ENCODE measurements around the gene SLC35E1.

SLC35E1 gene

DNA sequence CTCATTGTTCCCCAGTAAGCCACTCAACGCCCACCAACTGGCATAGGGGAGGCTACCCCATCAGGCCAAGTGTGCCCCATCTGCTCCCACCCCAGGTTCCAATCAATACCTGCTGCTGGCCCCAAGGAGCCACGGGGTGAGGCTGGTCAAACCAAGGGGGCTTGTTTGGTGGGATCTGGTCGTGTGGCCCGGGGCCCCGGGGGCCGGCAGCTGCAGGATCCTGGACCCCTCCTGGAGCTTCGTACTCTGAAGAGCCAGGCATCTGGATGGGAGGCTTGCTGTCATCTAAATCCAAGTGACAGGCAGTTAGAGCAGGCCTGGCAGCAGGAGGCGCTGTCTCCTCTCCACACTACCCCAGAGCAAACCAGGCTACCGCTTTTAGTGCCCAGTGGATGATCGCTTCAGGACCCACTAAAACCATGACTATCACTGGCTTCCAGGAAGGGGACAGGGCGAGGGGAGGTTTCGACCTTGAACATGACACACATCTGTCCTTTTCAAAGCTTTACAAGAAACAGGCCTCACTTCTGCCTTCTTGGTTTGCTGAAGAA, 44.2 kb downstream of the SLC35E1 start:
- peaks cover 100% of the 10 kb centered on the region for H3K36me3 ChIP-seq (ENCODE audit: insufficient read depth, low read length)
- H3K27ac ChIP-seq (ENCODE audit: low read depth, low read length), result no peak overlapping the region
- 90% methylated on average over 12 of the region's 12 CpGs for WGBS
- H3K4me3 ChIP-seq (ENCODE audit: low read length), result no peak overlapping the region
- H3K27me3 ChIP-seq (ENCODE audit: insufficient read depth, low read length), result no peaks in the 10 kb centered on the region
- no peaks in the 10 kb centered on the region for H3K9me3 ChIP-seq (ENCODE audit: insufficient read depth, low read depth, low read length)
- no peaks in the 10 kb centered on the region for H3K4me1 ChIP-seq (ENCODE audit: insufficient read depth, low read length)
- H3K9ac ChIP-seq (ENCODE audit: low read depth, low read length), result no peak overlapping the region

DNA sequence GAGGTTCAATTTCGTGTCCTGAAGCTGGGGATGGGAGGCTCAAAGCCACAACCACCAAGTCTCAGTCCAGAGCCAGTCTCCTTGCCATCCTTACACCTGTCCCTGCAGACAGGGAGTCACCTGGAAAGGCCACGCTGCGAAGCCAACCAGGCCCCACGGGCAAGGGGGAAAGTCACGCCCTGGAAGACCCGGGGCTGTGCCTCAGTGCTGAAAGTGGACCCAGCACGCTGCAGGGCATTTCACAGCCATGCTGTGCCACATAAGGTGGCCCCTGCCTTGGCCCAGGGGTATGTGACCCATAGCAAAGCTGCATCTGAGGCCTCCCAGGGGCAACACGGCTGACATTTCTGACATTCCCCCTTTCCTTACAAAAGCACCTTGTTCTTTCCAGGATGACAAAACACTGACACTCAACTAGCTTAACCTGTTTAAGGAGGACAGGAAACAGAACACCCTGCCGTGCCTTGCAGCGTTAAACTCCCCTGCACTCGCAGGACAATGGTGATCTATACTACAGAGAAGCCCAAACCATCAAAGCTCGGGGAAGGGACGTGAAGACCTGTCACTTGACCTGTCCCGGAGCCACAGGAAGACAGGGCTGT, 44.8 kb downstream of the SLC35E1 start:
- no peaks in the 10 kb centered on the region for H3K27me3 ChIP-seq (ENCODE audit: insufficient read depth, low read length)
- no peaks in the 10 kb centered on the region for H3K9me3 ChIP-seq (ENCODE audit: insufficient read depth, low read depth, low read length)
- H3K4me3 ChIP-seq (ENCODE audit: low read length), result no peak overlapping the region
- 87% methylated on average over 14 of the region's 14 CpGs for WGBS
- H3K36me3 ChIP-seq (ENCODE audit: insufficient read depth, low read length), result peaks cover 100% of the 10 kb centered on the region
- H3K9ac ChIP-seq (ENCODE audit: low read depth, low read length), result no peak overlapping the region
- no peaks in the 10 kb centered on the region for H3K4me1 ChIP-seq (ENCODE audit: insufficient read depth, low read length)
- H3K27ac ChIP-seq (ENCODE audit: low read depth, low read length), result no peak overlapping the region

- Histone ChIP-seq H3K27ac (ENCODE audit: low read depth, low read length) (no peak overlapping the region), H3K9ac (ENCODE audit: low read depth, low read length) (no peak overlapping the region), H3K9me3 (ENCODE audit: insufficient read depth, low read depth, low read length) (no peaks in the 10 kb centered on the region), H3K4me3 (ENCODE audit: low read length) (no peak overlapping the region), H3K27me3 (ENCODE audit: insufficient read depth, low read length) (no peaks in the 10 kb centered on the region), H3K4me1 (ENCODE audit: insufficient read depth, low read length) (no peaks in the 10 kb centered on the region), H3K36me3 (ENCODE audit: insufficient read depth, low read length) (peaks cover 96% of the 10 kb centered on the region)
- 97% methylated on average over 29 of the region's 29 CpGs for WGBS
These were observed 46.3 kb downstream of the SLC35E1 start for GRCh38 chr19:16525751-16526481.

DNA sequence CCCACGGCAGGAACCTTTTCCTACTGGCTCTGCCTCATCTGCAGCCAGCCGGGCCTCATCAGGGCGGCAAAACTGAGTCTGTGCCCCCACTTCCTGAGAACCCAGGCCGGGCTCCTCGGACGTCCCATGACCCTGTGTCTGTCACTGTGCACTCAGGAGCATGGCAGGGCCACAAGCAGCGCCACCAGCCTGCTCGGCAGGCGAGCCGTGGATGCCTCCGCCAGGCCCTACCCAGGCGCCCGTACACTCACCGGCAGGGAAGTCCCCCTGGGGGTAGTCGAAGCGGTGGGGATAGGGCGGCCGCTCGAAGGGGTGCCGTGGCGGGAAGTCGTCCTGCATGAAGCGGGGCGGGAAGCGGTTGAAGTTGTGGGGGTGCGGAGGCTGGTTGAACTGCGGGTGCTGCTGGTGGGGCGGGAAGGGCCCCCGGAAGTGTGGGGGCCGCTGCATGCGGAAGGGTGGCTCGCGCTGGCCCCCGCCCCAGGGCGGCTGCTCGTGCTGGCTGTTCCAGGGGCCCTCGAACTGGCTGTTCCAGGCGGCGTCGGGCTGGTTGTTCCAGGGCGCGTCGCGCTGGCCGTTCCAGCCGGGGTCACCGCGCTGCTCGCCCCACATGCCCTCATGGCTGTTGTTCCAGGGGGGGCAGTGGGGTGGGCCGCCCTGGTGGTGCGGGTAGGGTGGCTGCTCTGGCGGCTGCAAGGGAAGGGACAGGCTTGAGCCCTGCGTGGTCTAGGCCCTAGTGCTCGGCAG, 47.1 kb downstream of the SLC35E1 start:
- no peak overlapping the region for H3K4me3 ChIP-seq (ENCODE audit: low read length)
- no peak overlapping the region for H3K27ac ChIP-seq (ENCODE audit: low read depth, low read length)
- peaks cover 96% of the 10 kb centered on the region for H3K36me3 ChIP-seq (ENCODE audit: insufficient read depth, low read length)
- H3K9me3 ChIP-seq (ENCODE audit: insufficient read depth, low read depth, low read length), result no peaks in the 10 kb centered on the region
- H3K9ac ChIP-seq (ENCODE audit: low read depth, low read length), result no peak overlapping the region
- H3K4me1 ChIP-seq (ENCODE audit: insufficient read depth, low read length), result no peaks in the 10 kb centered on the region
- no peaks in the 10 kb centered on the region for H3K27me3 ChIP-seq (ENCODE audit: insufficient read depth, low read length)
- WGBS, result 96% methylated on average over 54 of the region's 54 CpGs

- Histone ChIP-seq H3K4me1 (ENCODE audit: insufficient read depth, low read length) (no peaks in the 10 kb centered on the region), H3K9ac (ENCODE audit: low read depth, low read length) (no peak overlapping the region), H3K9me3 (ENCODE audit: insufficient read depth, low read depth, low read length) (no peaks in the 10 kb centered on the region), H3K27ac (ENCODE audit: low read depth, low read length) (no peak overlapping the region), H3K4me3 (ENCODE audit: low read length) (no peak overlapping the region), H3K36me3 (ENCODE audit: insufficient read depth, low read length) (peaks cover 96% of the 10 kb centered on the region), H3K27me3 (ENCODE audit: insufficient read depth, low read length) (no peaks in the 10 kb centered on the region)
- 97% methylated on average over 25 of the region's 25 CpGs for WGBS
These were observed 49.4 kb downstream of the SLC35E1 start for GRCh38 chr19:16522559-16523377.

GRCh38 chr19:16521715-16522289, 50.4 kb downstream of the SLC35E1 start:
- H3K36me3 ChIP-seq (ENCODE audit: insufficient read depth, low read length), result peaks cover 96% of the 10 kb centered on the region
- H3K9me3 ChIP-seq (ENCODE audit: insufficient read depth, low read depth, low read length), result no peaks in the 10 kb centered on the region
- WGBS, result 96% methylated on average over 10 of the region's 10 CpGs
- H3K9ac ChIP-seq (ENCODE audit: low read depth, low read length), result no peak overlapping the region
- no peaks in the 10 kb centered on the region for H3K4me1 ChIP-seq (ENCODE audit: insufficient read depth, low read length)
- H3K27me3 ChIP-seq (ENCODE audit: insufficient read depth, low read length), result no peaks in the 10 kb centered on the region
- H3K4me3 ChIP-seq (ENCODE audit: low read length), result no peak overlapping the region
- H3K27ac ChIP-seq (ENCODE audit: low read depth, low read length), result no peak overlapping the region

- no peak overlapping the region for H3K9ac ChIP-seq (ENCODE audit: low read depth, low read length)
- no peaks in the 10 kb centered on the region for H3K27me3 ChIP-seq (ENCODE audit: insufficient read depth, low read length)
- H3K27ac ChIP-seq (ENCODE audit: low read depth, low read length), result no peak overlapping the region
- H3K9me3 ChIP-seq (ENCODE audit: insufficient read depth, low read depth, low read length), result no peaks in the 10 kb centered on the region
- 96% methylated on average over 18 of the region's 18 CpGs for WGBS
- peaks cover 95% of the 10 kb centered on the region for H3K36me3 ChIP-seq (ENCODE audit: insufficient read depth, low read length)
- H3K4me3 ChIP-seq (ENCODE audit: low read length), result no peak overlapping the region
- H3K4me1 ChIP-seq (ENCODE audit: insufficient read depth, low read length), result no peaks in the 10 kb centered on the region
These were observed 51.1 kb downstream of the SLC35E1 start for GRCh38 chr19:16520986-16521624.

DNA sequence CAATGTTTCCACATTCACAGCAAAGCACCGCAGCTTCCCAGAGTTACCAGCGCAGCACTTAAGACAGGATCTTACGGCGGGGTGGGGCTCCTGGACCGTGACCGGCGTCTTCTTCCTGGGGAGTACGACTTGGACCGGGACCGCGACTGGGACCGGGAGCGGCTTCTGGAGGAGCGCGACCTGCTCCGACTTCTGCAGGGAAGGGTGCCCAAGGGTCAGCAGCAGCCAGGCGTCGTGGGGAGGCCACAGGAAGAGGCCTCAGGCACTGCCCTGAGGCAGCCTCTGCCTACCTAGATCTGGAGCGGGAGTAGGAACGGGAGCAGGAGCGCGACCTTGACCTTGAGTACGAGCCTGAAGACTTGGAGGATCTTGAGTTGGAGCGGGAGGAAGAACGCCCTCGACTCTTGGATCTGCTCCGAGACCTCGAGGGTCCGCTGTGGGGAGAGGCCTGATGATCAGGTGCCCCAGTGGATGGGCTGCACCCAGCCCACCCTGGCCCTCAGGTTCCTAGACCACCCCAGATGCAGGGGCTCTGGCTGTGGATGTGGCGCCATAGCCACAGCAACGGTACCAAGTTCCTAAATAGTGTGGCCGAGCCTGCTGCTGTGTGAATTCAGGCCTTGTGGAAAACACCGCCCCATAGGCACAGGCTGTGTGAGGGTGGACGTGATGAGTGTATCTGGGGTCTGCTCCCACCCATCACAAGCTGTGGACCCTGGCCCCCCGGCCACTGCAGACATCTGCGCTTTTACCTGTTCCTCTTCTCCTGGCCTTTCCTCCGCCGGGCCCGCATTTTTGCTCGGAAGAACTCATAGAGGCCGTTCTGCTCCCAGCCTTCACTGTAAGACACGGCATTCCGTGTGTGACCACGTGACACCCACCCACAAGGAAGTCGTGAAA, 51.9 kb downstream of the SLC35E1 start:
- peaks cover 87% of the 10 kb centered on the region for H3K36me3 ChIP-seq (ENCODE audit: insufficient read depth, low read length)
- 95% methylated on average over 45 of the region's 45 CpGs for WGBS

GRCh38 chr19:16519230-16519687, 53.0 kb downstream of the SLC35E1 start:
- Histone ChIP-seq H3K27me3 (ENCODE audit: insufficient read depth, low read length) (no peaks in the 10 kb centered on the region), H3K4me1 (ENCODE audit: insufficient read depth, low read length) (no peaks in the 10 kb centered on the region), H3K9me3 (ENCODE audit: insufficient read depth, low read depth, low read length) (no peaks in the 10 kb centered on the region), H3K4me3 (ENCODE audit: low read length) (no peak overlapping the region), H3K9ac (ENCODE audit: low read depth, low read length) (no peak overlapping the region), H3K36me3 (ENCODE audit: insufficient read depth, low read length) (peaks cover 76% of the 10 kb centered on the region), H3K27ac (ENCODE audit: low read depth, low read length) (no peak overlapping the region)
- WGBS, result 96% methylated on average over 24 of the region's 24 CpGs

More for the DNA sequence above, 51.9 kb downstream of the SLC35E1 start:
- no peaks in the 10 kb centered on the region for H3K4me1 ChIP-seq (ENCODE audit: insufficient read depth, low read length)
- no peak overlapping the region for H3K27ac ChIP-seq (ENCODE audit: low read depth, low read length)
- no peak overlapping the region for H3K4me3 ChIP-seq (ENCODE audit: low read length)
- no peaks in the 10 kb centered on the region for H3K27me3 ChIP-seq (ENCODE audit: insufficient read depth, low read length)
- H3K9ac ChIP-seq (ENCODE audit: low read depth, low read length), result no peak overlapping the region
- H3K9me3 ChIP-seq (ENCODE audit: insufficient read depth, low read depth, low read length), result no peaks in the 10 kb centered on the region
